Urothelium cell line (cell line): Measurements from ENCODE around the gene FEN1.
A peak's percentile ranks its signal among the peaks of the same experiment; 100 is the strongest.

Experiments used
- DNase-seq: peaks from one replicate; pipeline ENCODE4 v3.0.0; 2011; ENCODE audit warnings: low spot score, mixed read lengths
- FAIRE-seq: peaks from 2 replicates; lab custom pipeline; 2011; peaks lifted over from hg19 to GRCh38; lab: Jason Lieb, UNC

FEN1 gene, protein sequence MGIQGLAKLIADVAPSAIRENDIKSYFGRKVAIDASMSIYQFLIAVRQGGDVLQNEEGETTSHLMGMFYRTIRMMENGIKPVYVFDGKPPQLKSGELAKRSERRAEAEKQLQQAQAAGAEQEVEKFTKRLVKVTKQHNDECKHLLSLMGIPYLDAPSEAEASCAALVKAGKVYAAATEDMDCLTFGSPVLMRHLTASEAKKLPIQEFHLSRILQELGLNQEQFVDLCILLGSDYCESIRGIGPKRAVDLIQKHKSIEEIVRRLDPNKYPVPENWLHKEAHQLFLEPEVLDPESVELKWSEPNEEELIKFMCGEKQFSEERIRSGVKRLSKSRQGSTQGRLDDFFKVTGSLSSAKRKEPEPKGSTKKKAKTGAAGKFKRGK

DNA sequence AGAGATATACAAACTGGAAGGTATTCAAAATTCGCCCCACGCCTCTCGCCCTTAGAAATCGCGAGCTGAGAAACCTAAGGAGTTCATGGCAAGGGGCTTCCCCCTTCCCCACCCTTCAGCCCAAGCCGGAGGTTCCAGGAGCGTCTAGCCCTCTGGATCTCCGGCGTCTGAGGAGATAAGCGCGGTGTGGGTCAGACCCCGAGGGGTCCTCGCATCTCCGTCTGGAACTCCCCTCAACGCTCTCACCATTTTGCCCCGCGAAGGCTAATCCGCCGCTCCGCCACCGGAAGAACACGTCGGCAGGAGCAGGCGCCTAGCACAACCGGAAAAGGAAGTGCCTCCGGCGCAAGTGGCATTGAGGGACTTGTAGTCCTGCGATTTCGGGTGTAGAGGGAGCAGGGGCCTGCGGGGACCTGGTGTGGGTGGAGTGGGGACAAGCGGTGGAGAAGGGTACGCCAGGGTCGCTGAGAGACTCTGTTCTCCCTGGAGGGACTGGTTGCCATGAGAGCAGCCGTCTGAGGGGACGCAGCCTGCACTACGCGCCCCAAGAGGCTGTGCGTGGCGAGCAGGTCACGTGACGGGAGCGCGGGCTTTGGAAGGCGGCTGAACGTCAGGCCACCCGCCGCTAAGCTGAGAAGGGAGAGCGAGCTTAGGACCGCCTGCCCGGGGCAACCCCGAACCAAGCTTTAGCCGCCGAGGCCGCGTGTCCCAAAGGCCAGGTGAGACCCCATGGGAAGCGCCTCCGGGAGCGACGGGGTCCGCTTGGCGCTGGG is at the start of gene FEN1, which contains the start of gene TMEM258:
TSS of gene FEN1 (plus strand) at position 602 of the 773 bp plus-strand sequence. CDS start 2,451 bp downstream, outside the sequence.
TSS of gene TMEM258 (minus strand) at position 290 of the 773 bp plus-strand sequence. CDS start at position 249, 41 bp downstream.
- no peak for FAIRE-seq
- peak; percentile 94 for DNase-seq

DNA sequence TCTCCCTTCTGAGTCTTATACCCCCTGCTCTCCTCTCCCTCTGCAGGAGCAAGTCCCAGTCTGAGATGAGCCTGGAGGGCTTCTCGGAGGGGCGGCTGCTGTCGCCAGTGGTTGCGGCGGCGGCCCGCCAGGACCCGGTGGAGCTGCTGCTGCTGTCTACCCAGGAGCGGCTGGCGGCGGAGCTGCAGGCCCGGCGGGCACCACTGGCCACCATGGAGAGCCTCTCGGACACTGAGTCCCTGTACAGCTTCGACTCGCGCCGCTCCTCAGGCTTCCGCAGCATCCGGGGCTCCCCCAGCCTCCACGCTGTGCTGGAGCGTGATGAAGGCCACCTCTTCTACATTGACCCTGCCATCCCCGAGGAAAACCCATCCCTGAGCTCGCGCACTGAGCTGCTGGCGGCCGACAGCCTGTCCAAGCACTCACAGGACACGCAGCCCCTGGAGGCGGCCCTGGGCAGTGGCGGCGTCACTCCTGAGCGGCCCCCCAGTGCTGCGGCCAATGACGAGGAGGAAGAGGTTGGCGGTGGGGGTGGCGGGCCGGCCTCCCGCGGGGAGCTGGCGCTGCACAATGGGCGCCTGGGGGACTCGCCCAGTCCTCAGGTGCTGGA is 49.1 kb upstream of the FEN1 start:
- DNase-seq (no peak), FAIRE-seq (no peak)

DNA sequence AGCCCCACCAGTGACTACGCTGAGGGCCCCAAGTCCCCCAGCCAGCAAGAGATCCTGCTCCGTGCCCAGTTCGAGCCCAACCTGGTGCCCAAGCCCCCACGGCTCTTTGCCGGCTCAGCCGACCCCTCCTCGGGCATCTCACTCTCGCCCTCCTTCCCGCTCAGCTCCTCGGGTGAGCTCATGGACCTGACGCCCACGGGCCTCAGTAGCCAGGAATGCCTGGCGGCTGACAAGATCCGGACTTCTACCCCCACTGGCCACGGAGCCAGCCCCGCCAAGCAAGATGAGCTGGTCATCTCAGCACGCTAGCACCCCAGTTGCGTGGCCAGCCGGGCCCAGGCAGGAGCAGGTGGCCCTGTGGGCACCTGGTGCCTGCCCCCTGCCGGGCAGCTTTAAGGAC is 48.5 kb upstream of the FEN1 start:
- FAIRE-seq (no peak), DNase-seq (no peak)

DNA sequence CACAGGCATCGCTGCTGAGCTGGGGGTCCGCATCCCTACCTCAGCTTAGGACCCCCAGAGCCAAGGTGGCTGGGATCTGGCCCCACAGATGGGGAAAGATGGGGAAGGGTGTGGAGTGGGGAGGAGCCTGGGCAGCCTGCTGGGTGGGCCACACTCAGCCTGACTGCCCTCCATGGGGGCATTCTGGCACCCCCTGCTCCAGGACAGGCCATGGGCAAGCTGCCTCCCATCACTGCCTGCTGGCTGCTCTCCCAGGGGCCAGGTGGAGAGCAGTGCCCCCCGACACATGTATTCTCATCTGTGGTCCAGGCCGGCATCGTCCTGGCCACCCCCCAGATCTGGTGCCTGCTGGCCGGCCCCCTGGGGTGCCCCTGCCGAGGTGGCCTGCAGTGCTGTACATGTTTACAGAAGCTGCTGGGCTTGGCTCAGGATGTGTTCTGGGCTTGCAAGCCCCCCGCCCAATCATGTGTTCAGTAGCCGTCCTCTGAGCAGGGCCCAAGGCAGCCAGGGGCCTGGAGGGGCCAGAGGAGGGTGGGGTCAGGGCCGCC is 48.0 kb upstream of the FEN1 start:
- DNase-seq (no peak), FAIRE-seq (no peak)

DNA sequence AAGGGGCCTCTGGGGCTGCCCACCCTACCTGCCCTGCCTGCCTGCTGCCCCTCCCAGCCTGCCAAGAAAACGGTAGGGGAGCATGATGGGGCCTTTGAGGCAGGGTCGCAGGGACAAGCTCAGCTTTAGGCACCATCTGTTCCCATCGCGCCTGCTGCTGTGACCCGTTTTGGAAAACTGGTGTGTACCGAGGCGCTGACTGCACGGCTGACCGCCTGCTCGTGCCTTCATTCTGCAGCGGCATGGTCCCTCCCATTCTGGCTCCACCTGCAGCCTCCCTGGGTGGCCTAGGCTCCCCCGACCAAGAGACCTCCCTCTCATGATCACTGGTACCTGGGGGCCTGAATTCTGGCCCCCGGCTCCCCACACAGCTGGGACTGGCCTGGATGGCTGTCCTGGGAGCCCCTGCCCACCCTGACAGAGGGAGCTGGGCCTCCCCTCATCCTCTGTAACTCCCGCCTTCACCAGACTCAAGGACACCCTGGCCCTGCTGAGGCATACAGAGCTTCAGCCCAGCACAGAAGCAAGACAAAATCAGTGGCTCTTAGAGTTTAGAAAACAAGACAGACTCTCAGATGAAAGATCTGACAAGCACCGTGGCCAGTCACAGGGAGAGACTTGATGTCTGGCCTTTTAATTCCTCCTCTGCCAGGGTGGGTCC is 46.8 kb upstream of the FEN1 start:
- no peak for FAIRE-seq
- DNase-seq, result no peak

DNA sequence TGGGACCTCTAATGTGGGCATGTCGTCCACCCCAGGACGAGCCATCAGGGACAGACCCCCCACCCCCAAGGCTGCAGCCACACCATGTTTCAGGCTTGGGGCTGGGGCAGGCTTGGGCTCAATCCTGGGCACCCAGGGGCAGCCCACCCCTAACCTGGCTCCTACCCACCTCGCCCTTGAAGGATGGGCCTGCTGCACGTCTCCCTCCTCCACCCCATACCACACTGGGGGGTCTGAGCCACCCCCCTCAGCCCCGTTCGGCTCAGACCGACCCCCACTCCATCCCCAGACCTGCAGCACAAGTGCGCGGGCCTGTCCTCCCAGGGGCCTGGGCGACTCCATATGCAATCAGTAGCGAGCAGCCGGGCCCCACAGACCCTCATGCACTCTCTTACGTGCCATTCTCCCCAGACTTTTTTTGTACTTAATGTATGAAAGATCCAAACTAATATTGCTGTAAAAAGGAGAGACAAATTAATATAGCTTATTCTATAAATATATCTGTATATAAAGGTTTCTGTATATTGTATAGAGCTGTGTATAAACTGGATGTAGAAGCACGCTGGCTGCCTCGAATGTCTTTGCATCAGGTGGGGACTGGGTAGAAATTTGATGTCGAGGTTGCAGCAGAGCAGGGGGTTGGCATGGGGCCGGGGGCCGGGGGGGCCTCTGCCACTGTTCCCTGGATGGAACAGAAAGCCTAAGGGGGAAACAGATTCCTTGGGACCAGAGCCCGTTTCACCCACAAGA is 46.1 kb upstream of the FEN1 start:
- DNase-seq (no peak), FAIRE-seq (no peak)

DNA sequence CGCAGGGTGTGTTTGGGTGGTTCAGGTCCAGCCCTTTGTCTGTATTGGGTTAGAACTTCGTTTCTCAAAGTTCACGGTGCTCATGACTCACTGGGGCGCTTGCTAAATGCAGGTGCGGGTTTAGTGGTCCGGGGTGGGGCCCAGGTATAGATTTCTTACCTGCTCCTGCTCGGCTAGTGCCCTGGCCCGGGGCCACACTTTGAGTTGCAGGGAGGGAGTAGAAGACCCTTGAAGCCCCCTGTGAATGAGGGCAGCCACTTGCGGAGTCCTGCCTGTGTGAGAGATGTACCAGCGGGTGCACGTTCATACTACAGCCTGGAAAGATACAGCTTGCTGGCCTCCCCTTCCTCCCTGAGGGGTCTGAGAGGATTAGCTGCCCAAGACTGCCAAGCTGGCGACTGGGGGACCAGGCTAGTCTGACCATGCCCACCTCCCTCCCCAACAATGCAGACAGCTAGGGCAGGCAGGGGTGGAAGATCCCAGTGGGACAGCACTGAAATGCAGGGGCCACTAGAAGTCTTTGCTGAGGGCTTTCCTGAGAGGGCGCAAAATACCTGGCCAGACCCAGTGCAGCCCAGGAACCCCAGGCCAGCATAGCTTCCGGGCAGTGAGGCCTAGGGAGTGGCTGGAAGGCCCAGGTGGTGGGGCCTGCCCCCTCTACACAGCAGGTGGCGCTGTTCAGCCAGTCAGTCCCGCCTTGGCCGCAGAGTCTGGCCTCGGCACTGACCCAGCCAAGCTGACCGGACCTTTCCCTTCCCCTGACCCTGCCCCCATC is 45.3 kb upstream of the FEN1 start:
- FAIRE-seq (no peak), DNase-seq (peak; percentile 84)

DNA sequence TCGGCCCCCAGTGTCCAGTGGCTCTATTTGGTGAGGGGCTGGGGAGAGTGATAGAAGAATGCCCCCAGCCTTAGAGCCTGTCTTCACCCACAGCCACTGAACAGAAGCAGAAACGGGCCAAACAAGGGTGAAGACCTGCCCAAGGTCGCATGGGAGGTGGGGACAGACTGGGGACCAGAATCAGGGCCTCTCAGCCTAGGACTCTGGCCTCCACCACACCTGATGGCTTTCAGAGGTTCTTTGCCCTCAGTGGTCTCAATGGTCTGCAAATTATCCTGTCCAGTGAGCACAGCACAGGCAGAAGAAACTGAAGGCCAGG is 44.8 kb upstream of the FEN1 start:
- FAIRE-seq (no peak), DNase-seq (no peak)

DNA sequence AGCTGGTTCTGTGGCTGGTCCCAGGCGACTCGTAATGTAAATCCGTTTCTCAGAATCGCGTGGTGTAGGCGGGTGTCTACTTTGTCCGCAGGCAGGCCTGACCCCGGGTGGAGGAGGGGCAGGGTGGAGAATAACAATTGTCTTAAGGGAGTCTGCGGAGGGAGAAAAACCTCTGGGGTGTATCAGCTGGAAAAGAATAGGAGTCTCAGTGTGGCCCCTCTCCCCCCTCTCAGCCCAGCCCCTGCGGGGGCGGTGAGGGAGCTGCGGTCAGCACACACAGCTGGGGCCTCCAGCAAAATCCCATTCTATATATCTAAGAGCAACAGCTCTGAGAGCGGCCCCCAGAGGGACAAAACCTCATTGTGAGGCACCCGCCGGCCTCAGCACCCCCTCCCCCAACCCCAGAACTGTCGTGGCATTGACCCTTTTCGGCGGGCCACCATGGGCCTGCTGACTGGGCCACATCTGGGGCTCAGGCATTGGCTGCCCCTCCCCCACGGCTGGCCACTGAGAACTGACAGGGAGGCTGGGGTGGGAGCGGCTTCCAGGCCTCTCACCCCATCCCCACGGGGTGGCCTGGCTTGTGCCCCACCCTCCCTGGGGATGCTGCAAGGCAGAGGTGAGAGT is 43.0 kb upstream of the FEN1 start:
- FAIRE-seq, result no peak

DNA sequence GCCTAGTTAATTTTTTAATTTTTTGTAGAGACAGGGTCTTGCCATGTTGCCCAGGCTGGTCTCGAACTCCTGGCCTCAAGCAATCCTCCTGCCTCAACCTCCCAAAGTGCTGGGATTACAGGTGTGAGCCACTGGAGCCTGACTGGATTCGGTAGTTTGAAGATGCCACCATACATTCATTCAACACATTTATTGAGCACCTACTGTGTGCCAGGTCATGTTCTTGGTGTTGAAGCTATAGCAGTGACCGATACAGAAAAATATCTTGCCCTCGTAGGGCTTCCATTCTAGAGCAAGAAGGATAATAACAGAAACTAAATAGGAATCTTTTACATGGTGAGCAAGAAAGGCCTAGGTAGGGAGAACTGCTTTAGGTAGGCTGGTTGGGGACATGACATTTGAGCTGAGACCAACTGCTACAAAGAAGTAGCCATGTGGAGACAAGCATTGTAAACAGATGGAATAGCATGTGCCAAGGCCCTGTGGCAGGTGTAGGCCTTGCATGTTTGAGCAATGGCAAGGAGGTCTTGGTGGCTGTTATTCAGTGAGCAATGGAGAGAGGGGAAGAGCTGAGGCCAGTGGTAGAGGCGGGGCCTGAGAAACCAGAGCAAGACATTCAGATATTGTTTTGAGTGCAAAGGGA is 42.0 kb upstream of the FEN1 start:
- DNase-seq (no peak), FAIRE-seq (no peak)

More for the DNA sequence above, 43.0 kb upstream of the FEN1 start:
- DNase-seq, result peak; percentile 60

DNA sequence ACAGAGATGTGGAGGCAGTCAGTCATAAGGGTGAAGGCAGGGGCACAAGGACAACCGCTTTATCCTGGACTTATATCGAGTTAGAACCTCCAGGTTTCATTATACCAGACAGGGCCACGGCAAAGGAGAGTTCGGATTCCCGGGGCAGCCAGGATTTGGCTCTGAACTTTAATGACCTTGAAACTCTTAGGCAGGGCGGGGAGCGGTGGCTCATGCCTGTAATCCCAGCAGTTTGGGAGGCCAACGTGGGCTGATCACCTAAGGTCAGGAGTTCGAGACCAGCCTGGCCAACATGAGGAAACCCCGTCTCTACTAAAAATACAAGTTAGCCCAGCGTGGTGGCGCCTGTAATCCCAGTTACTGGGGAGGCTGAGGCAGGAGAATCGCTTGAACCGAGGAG is 41.3 kb upstream of the FEN1 start:
- DNase-seq, result no peak
- FAIRE-seq, result no peak

DNA sequence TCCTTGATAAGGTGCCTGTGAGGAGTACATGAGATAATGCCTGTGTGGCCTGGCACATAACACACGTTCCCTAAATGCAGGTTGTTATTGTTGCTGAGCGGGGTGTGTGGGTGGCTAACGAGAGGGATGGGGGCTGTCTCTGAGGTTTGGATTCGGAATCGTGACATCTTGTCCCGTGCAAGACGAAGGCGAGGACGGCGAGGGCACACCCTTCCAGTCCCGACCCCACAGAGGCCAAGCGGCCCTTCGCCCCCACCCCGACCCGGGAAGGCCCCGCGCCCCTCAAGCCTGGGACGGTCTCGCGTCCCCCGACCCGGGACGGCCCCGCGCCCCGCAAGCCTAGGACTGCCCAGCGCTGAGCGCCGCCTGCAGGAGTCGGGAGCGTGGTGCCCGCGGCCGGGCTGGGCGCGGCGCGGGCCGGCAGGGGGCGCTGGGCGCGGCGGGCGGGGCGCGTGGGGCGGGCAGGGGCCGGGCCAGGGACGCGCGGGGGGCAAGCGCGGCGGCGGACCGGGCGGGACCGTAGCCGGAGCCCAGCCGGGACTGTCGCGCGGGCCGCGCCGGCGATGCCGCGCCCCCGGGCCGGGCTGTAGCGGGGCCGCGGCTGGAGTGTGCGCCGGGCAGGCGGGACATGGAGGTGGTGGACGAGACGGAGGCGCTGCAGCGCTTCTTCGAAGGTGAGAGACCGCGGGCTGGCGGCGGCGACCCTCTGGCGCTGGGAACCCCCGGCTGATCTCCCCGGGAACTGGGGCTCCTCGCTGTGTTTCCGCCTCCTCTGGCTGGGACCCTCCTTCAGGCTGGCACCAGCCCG is 40.4 kb upstream of the FEN1 start, which contains the start of gene MYRF:
TSS of gene MYRF (plus strand) at position 520 of the 808 bp plus-strand sequence. CDS start at position 629, 109 bp downstream.
- FAIRE-seq (no peak), DNase-seq (peak; percentile 91)

DNA sequence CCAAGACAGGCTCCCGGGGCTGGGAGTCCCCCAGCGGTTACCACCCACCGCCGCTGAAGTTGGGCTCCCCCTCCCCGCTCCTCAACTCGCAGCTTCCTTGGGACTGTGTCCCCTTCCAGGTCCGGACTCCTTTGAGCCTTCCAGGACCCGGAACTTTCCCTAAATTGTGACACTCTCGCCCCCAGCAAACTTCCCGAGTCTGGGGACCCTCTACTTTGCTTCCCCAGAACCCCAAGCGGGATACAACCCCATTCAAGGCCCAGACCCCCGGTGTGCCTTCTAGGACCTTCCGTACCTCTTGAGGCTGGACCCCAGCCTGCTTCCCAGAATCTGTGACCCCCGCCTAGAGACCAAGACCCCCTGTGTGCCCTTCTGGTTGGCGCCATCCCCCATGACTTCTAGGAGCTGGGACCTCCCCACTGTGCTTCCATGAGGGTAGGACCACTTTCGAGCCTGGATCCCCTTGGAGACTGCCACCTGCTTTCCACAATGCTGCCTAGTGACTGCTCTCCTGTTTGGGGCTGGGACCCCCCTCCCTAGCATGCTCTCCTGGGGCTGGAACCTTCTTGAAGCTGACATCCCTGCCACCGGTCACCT is 39.7 kb upstream of the FEN1 start:
- DNase-seq (no peak), FAIRE-seq (no peak)

DNA sequence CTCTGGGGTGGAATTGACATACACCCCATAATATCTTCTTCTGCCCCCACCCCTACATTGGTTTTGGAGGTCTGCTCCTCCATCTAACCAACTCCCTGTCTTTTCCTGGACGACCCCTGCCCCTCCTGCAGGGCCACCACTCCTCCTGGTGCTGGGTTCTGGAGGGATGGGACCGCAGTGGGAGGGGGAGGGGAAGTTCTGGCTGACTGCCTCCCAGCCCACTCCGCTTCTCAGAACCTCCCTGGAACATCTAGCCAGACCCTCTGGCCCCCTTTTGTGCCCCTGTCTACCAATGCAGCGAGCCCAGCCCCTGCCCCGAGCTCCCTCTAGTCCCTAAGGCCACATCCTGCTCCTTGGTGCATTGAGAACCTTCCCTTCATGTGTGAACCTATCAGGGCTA is 39.0 kb upstream of the FEN1 start:
- DNase-seq (no peak), FAIRE-seq (no peak)

DNA sequence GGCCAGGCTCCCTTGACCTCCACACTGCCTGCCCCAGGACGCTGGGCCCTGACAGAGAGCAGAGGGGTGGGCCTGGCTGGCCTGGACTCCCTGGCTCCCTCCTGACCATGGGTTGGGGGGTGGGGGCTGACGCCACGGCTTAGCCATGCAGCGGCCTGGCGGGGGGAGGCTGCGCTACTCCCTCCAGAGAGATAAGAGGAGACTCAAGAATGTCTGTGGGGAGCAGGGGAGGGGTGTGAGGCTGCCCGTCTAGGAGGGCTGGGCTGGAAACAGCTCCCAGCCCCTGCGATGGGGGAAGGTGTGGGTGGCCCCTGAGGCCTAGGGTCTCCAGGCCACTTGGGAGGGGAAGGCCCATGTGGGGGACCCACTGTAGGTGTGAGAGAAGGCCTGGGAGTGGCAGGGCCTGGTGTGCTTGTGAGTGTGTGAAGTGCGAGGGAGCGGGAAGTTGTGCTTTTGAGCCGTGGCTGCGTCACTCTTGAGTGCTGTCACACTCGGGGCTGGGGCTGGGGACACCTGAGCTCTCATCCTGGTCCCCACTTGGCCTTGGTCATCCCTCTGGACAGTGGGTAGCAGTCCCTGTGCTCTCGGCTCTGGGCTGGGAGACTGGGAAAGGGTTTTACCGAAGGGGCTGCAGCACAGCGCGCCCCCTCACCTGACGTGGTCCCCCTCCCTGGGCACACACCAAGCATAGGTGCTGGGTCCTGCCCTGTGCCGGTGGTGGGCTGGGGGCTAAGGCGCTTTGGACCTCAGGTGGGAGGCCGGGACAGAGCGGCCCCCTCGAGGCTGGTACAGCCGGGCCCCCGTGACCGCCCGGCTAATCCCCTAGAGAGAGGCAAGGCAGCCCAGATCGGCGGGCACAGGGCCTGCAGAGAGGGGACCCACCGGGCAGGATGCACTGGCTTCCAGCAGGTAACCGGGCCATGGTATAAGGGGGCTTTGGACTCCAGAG is 37.9 kb upstream of the FEN1 start:
- FAIRE-seq, result no peak
- DNase-seq, result no peak

DNA sequence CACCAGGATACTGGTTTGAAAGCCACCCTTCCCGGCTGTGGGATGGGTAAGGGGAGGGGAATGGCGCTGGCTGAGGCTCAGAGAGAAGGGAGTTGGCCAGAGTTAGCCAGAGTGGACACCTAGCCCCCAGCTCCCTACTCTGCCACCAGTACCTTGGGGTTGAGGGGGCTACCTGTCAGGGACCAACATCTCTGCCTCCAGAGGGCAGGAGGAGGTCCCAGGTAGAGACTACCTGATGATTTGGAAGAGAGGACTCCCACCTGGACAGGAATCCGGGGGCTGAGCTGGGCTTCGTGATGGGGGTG is 36.6 kb upstream of the FEN1 start:
- DNase-seq, result no peak
- FAIRE-seq, result no peak
